ENCODE data around the gene LRRC4C.

DNA sequence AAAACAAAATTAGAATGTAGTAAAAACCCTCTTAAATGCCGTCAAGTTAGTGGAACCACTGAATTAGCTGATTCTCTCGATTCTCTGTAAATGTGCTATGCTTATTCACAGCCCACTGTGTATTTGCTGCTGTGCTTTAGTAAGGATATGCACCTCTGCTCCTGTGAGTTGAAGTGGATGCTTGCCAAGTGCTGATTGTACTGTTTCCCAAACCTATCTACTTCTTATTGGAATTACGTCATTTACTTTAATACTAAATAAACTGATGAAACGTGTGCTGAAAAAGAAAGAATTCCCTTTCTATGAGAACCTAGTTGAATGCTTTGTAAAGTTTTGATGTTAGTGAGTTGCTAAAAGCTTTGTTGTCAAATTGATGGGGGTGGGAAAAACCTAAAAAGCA, 158.4 kb downstream of the LRRC4C start:
- TF ChIP-seq POLR2AphosphoS5 (IDR thresholded peaks at IDR 0.05; ENCODE audit: low read depth, low read length) (no peak), POLR2A (IDR thresholded peaks at IDR 0.05; ENCODE audit: low read depth, low read length) (no peak)

Measured in GM12892 (cell line).